Head of caudate nucleus (tissue), 42 donors: ENCODE results near the gene MEIS1.

Source experiments
- DNase-seq, 42 donors: peaks; one replicate each; pipeline versions ENCODE4 v3.0.0 to v3.0.0-alpha.2; 2020 to 2021; ENCODE audit warnings: mixed read lengths in 7 of 42
- intact Hi-C: fragments of 100-400 bp; cut with DNase I; formaldehyde crosslinking; loops from one replicate; pipeline ENCODE4 v1.15.0; 2022

Gene MEIS1

DNA sequence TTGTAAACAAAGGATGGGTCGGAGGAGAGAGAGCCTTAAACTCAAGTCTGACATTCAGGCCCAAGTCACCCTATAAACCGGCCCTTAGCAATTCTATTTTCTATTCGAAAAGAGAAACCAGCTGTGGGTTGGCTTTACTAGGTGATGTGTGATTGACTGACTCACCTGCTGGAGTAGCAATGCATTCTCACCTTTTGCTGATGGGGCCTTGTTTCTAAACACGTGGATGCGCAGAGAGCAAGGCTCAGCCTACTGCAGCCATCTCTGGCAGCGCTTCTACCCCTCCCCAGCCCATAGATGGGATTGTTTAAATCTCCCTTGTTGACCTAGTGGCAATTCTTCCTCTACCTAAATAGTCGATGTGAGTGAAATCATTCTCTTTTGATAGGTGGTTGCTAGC lies 138.5 kb downstream of the MEIS1 start:
- DNase-seq = no peak
- intact Hi-C loops = no loop called here

- intact Hi-C loops = loop anchor here (2.0 kb wide), 1 partner anchor 141 kb away; no protein-coding TSS in a partner anchor
- DNase-seq = no peak
Measured at GRCh38 chr2:66573821-66574233, 138.9 kb downstream of the MEIS1 start.

DNA sequence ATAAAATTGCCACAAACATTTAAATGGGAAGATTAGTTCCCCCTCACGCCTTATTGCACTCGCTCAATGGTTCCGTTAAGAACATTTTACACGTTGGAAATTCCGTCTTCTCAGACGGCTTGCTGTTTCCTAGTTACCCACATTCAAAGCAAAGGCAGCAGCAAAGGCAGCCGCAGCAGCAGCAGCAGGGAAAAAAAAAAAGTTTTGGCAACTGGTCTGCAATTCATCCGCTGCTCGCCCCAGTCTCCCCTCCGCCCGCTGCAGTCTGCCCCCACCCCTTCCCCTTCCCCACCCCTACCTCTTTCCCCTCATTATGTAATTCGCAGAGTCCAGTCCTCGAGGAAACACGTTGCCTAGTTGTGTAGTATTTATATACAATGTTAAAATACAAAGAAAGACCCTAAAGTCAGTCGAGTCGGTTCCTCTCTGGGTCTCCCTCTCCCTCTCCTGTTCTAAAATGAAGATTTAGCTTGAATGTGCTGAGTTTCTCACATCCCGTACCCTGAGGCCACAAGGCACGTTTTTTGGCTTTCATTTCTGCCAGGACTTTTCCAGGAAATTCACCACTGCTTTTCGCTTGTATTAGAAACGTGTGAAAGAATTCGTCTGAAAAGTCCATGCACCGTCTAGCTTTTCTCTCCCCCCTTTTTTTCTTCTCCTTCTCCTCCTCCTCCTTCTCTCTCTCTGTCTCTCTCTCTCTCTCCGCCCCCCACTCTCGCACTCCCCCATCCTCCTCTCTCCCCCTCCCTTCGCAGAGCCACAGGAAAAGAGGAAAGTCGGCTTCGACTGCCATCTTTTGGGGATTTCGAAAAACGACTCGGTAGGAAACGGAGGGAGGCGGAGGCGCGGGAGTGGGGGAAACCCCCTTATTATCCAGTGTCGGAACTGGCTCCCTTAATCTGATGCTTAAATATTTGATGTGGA lies 140.0 kb downstream of the MEIS1 start:
- intact Hi-C loops = loop anchor here (2.0 kb wide), 1 partner anchor 142 kb away; no protein-coding TSS in a partner anchor
- peak; percentile 57 to 92 (median 79) for DNase-seq

DNA sequence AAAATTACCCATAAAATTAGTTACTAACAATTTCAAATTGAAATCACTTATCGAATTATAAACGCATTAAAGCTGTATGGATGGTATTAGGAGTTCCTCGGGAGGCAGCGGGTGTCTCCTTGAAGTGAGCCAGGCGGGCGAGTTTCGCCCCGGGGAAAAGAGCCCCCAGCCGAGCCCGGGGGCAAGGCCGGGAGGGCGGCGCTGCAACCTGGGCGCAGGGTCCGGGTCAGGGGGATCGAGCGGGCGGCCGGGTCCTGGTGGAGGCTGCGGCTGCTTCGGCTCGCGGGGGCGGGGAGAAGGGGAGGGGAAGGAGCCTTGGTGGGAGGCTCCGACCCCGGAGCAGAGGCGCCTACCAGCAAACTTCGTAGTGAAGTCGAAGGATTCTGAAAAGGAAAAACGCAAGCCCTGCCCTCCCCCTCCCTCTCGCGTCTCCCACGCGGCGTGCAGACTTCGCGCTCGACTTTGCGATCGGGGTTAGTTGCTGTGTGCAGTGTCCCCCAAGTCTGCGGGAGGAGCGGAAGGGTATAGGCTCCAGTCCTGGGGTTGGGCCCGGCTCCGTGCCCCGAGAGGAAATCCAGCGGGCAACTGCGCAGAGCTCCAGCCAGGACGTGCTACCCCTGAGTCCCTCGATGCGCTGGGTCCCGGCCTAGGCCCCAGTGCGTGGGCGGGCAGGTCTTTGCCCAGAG lies 140.8 kb downstream of the MEIS1 start:
- intact Hi-C loops = loop anchor here (2.0 kb wide), 1 partner anchor 143 kb away; no protein-coding TSS in a partner anchor
- DNase-seq = peak in 16 of 42 donors; percentile 12 to 59 (median 26)

DNA sequence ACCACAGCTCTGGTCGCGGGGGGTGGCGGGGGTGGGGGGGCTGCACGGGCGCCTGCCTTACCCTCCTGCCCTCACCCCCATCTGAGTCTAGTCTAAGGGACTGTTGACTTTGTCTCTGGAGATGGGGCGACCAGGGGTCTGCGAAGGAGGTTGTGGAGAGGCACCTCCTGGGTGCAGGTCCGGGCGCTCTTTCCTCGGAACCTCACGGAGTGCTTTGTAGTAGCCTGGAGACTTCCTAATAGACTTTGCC lies 141.3 kb downstream of the MEIS1 start:
- intact Hi-C loops = no loop called here
- no peak for DNase-seq

DNA sequence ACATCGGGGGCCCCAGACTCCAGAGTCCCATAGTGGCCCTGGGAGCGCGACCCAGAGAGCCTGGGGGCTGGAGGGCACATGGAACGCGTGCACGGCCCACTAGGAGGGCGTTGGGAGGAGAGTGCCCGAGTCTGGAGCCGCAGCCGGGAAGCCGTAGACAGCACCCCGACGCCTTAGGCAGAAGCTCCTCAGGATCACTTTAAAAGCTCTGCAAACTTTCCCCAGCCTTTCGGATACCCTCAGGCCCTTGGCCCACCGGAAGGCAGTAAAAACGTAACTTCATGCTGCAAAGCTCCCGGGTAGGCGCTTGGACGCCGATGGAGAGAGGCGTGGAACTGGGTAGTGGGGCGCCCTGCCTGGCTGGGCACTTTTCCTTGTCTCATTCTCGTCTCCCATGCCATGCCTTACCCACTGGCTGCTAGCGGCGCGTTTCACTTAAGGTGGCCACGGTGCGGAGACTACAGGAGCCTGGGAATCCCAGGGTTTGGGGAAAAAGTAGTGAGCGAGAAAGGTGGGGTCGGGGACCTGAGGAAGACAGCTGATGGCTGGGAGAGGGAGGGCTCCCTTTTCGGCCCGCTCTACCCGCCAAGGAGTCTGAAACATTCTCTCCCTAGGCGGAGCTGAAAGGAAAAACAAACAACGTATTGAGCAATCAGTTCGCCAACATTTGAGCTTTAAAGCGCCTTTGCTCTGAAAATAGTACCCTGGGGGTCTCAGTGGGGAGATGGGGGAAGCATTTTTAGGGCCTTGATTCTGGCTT lies 141.8 kb downstream of the MEIS1 start:
- intact Hi-C loops = no loop called here
- DNase-seq = no peak

DNA sequence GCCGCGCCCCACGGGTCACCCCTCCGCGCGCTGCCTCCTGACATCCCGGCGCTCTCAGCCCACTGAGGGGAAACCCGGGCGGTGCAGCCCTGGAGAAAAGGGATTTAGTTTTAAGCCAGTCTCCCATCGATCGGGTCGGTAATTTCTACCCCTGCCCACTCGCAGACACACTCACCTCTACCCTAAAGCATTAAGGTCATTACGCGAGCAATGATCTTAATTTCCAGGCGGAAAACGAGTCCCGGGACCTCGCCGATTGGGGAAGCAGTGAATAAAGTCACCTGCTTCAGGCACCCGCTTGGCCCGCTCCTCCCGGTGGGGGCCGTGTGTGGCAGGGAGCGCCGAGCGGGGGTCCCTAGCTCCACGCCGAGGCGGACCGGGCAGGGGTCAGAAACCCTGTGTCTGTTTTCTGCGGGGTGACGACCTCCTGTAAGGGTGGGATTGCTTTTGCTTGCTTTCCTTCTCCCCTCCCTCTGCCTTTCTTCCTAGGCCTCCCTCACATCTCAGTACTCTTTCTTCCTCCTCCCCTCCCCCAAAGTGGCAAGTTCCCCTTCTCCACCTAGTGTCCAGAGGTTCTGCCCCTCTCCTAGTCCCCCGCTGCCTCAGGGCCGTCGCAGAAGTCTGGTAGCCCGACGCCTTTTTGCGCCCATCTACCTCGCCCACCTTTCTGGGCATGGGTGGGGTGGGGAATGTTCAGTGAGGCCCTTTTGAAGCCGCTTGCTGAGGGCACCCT lies 142.6 kb downstream of the MEIS1 start:
- intact Hi-C loops = no loop called here
- DNase-seq = no peak

DNA sequence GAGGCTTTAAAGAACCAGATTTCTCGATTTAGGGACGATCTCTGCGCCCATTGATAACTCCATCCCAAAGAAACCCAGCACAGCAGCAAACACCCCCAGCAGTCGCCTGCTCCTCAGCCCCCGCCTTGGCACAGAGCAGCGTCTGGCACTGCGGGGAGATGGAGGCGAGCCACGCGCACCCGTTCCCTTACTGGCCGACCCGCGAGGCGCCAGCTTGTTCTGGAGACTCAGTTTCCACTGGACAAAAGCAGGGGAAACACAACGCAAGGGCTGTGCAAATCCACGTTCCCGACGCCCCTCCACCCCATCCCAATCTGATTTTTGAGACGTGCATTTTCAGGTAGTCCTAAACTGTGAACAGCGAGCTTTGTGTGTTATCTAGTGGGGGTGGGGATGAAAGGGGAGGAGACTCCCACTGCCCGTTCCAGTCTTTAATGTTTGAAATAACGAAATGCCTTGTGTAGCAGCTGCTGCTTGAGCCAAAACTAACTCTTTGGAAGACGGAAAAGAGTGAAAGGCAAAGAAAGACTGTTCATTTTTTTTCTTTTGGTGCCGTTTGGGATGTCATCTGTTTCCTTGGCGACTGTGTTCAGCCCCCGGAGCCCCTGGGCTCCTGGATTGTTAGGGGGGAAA lies 143.2 kb downstream of the MEIS1 start:
- intact Hi-C loops = no loop called here
- no peak for DNase-seq

DNA sequence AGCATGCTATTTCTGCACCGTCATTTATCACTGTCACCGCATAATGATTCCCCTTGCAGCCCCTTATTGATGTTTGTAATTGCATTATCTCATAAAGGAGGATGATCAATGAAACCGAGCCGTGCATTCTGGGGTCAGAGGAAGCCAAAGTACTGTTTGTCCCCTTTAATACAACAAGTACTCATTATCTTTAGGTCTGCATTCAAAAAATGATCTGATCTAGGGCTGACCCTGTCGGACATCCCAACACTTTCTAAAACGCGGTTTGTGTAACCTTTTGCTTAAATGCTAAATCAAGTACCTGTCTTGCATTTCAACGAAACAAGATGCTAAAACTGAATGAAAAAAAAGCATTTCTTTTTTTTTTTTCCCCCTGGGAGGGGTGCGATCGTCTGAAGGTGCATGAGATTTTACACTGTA lies 143.8 kb downstream of the MEIS1 start:
- intact Hi-C loops = no loop called here
- no peak for DNase-seq

- intact Hi-C loops = no loop called here
- DNase-seq = no peak
Measured at GRCh38 chr2:66579186-66580126, 144.5 kb downstream of the MEIS1 start.

DNA sequence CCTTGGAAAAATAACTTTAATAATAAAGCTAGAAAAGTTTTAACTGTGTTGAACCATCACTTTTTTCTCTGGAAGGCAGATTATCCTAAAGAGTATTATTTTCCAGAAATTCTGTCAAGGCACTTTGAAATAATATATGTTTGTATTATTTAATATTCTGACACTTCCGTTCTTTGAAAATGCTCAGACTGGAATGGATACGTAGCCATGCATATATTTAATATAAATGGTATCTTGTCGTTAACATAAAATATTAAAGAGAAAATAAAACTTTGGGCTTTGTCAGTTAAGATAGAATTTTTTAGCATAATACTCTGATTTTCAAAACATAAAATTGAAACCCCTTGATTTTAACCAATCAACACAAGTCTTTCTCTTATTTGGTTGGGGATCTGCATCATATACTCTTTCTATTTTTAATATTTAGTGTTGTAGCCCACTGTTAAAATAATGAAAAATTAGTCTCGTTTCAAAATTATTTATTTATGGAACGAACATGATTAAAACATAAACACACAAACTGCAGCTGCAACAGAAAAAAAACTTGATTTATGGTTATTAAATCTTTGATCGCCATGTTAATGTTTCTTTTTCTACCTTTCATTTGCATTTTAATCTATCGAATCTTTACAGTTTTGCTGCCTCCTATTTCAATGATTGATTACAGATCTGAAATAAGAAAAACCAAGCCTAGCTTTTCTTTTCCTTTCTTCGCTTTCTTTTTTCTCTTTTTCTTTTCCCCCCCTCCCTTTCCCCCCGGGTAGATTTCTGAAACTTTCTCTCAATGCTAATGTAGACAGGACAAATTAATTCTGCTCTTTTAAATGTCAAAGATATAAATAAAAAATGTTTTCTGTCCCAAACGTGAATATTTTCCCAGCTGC lies 145.5 kb downstream of the MEIS1 start:
- no peak for DNase-seq
- intact Hi-C loops = no loop called here

DNA sequence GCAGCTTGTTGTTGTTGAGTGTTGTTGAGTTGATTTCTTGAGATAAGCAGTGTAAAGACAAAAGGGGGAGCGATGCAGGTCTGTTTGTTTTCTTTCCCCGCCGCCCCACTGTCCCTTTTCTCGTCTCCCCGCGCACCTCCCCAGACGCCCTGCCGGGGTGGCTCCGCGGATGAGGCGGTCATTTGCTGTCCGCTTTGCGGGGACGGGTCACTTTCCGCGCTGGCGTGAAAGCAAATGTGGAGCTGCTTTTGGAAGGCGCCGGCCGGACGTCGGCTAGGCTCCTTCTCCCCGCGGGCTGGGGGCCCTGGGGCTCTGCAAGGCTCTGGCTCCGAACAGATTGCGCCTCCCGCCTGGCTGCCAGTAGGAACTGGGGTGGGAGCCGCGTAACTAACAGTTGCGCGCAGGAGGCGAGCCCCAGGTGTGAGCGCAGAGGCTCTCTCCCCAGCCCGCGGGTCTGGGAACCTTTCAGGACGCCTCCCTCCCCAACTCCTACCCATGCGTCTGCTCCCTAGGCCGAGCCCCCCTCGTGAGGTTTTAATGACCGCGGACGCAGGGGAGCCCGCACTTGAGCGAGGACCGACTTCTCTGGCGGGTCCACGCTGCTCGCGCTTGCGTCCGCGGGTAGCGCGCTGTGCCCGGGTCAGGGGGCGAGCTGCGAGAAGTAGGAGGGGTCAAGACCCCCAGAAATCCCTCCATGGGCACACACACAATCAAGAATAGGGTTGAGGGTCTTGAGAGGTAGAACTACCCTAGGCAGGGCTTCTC lies 146.6 kb downstream of the MEIS1 start:
- intact Hi-C loops = no loop called here
- DNase-seq = no peak

DNA sequence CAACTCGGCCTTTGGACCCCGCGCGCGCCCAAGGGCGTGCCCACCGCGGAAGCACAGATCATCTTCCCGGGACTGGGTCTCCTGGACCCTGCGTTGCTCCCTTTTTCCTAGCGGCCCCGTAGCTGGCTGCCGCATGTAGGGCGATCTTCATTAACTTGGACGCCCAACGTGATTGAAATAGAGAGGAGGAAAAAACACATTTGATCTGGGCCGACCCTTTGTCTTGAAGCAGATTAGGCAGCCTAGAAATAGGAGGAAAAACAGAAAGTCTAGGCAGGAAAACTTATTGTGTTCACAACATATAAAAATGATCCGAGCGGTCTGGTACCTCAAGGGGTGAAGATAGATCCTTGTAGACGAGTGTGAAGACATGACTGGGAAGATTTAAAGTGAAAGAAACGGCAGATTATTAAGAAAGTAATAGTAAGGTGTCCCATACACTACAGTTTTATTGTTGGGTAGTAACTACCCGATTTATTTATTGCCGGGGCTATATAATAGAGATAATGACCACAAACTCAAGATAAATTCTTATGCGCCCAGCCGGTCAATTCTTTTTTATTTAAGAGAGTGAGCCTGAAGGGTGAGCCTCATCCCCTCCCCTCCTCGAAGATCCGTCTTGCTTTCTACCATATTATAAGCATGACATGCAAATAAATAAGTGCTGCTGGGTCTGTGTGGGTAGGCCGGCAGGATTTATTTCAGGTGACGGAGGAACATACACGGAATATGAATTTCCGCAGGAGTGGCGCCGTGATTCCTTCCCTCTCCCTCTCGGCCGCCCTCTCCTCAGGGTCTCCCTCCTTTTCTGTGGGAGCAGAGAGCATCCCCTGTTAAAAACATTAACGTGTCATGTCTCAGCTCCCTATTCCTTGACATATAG lies 147.4 kb downstream of the MEIS1 start:
- intact Hi-C loops = no loop called here
- DNase-seq = no peak

DNA sequence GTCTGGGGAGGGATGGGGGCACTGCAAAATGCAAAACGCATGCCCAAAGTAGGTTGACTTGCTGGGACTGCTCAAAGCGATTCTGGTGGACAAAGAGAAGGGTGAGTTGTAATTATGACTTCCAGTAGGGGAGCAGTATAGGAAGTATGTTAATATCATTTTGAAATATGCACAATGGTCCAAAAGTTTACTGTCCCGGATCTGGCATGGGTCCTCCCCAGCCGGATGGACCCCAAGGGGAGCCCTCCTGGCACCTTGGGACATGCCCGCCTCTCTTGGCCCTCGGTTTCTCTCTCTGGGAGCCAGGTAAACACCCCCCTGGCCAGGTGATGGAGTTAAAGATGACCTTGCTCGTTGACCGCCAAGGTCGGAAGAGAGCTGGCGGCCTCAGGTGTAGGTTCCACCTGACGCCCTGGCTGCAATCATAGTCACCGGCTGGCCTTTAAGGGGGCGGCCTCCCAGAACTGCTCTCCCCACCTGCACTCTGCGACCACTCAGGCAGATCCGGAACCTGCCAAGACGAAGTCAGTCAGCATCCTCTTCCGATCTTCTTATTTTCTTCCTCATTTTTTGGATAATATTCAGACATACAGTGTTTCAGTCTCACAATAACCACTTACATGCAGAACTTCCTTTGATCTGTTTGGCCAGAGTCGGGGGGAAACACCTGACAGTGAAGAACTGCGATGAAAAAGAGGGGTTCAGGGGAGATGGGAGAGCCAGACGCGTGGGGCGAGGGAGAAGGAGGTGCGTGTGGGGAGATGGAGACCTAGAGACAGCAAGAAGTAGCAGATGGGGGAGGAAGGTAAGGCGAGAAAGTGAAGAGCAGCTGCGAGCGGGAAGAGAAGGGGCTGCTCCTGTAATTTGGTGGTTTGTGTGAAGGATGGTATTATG lies 148.3 kb downstream of the MEIS1 start:
- DNase-seq = no peak

More for the DNA sequence above, 148.3 kb downstream of the MEIS1 start:
- intact Hi-C loops = no loop called here
